K562 (cell line): ENCODE measurements around the gene DENND6A. TPM values are rescaled to one million over a fixed set of nuclear protein-coding genes. Genes with fewer than 3 reads are reported as not detected.

Source experiments
- ATAC-seq: fragments of 200-7000 bp; cut with Tn5 transposase; 3 replicates; pipeline ENCODE4 v1.9.1; 2020; ENCODE audit warnings: moderate library complexity
- BruUV-seq: library from RNA; stranded (reverse); fragments of 400-500 nt; replicated peaks from 2 replicates; lab custom pipeline; 2021; lab: Mats Ljungman, UMichigan
- CTCF ChIA-PET: fragments of 300-600 bp; formaldehyde crosslinking; extraction: SDS; loops from one replicate; lab custom pipeline; 2021; ENCODE audit warnings: low intra/inter-chr PET ratio; lab: Yijun Ruan, JAX
- POLR2A ChIA-PET: fragments of 300-600, 350-650 bp; sonication (Branson Sonifier 250); formaldehyde crosslinking; extraction: SDS; loops from one replicate; lab custom pipeline; 2021; ENCODE audit warnings: antibody characterized with exemption, inconsistent platforms; lab: Yijun Ruan, JAX
- DNase-seq, 4 experiments: peaks; one replicate each; pipeline versions ENCODE4 v3.0.0 to v3.0.0-alpha.2; 2011 to 2018; ENCODE audit warnings: low spot score in 3 of 4, mixed read lengths in 3 of 4; ENCODE audit errors: extremely low read depth in 1 of 4
- FAIRE-seq: peaks from 2 replicates; lab custom pipeline; 2011; peaks lifted over from hg19 to GRCh38; lab: Jason Lieb, UNC
- H2AFZ ChIP-seq: 2 replicates; pipeline ENCODE4 v1.6.0; 2011; ENCODE audit warnings: low read depth, low read length, control low read depth, inconsistent platforms
- H3K27ac ChIP-seq: fragments of 200-600 bp; 3 replicates; pipeline ENCODE4 v1.8.0; 2011; ENCODE audit warnings: low read depth, mild to moderate bottlenecking, control low read depth, inconsistent platforms, low read length, moderate library complexity, mixed read lengths; ENCODE audit errors: extremely low read depth
- H3K27me3 ChIP-seq, 2 experiments: fragments of 300-600 bp in 1 of 2; 2 replicates in 1 of 2; 3 replicates in 1 of 2; pipeline versions ENCODE4 v1.6.0 to v1.8.0; 2011; ENCODE audit warnings: inconsistent platforms in 2 of 2, low read length in 2 of 2, mild to moderate bottlenecking in 1 of 2, mixed read lengths in 1 of 2, moderate library complexity in 1 of 2; ENCODE audit not compliant: control insufficient read depth in 2 of 2, insufficient read depth in 2 of 2
- H3K36me3 ChIP-seq: fragments of 300-600 bp; 3 replicates; pipeline ENCODE4 v1.8.0; 2011; ENCODE audit warnings: mild to moderate bottlenecking, low read length, inconsistent platforms; ENCODE audit not compliant: control insufficient read depth, insufficient read depth
- H3K4me1 ChIP-seq, 2 experiments: fragments of 200-600 bp in 1 of 2; replicated peaks in 1 of 2; 2 replicates in 1 of 2; 3 replicates in 1 of 2; pipeline versions ENCODE4 v1.5.1 to v1.8.0; 2011; ENCODE audit warnings: inconsistent platforms in 2 of 2, low read length in 2 of 2, mild to moderate bottlenecking in 1 of 2, mixed read lengths in 1 of 2, moderate library complexity in 1 of 2; ENCODE audit not compliant: control insufficient read depth in 2 of 2, insufficient read depth in 2 of 2
- H3K4me2 ChIP-seq: 2 replicates; pipeline ENCODE4 v1.6.1; 2011; ENCODE audit warnings: low read length, control low read depth, inconsistent platforms, mixed read lengths; ENCODE audit not compliant: insufficient read depth
- H3K4me3 ChIP-seq: fragments of 200-600 bp; sonication (generic), shearing (Covaris generic); 2 replicates; pipeline ENCODE4 v1.5.1; 2016; ENCODE audit warnings: control low read depth, inconsistent platforms
- H3K79me2 ChIP-seq: fragments of 200-600 bp; 3 replicates; pipeline ENCODE4 v1.8.0; 2011; ENCODE audit warnings: low read length, inconsistent platforms; ENCODE audit not compliant: control insufficient read depth, insufficient read depth
- H3K9ac ChIP-seq, 2 experiments: 2 replicates each; pipeline versions ENCODE4 v1.6.0 to v1.6.1; 2011; ENCODE audit warnings: low read depth in 2 of 2, low read length in 2 of 2, control low read depth in 1 of 2, inconsistent platforms in 1 of 2, mild to moderate bottlenecking in 1 of 2, mixed read lengths in 1 of 2; ENCODE audit not compliant: insufficient read depth in 1 of 2
- H3K9me1 ChIP-seq: one replicate; pipeline ENCODE4 v1.6.0; 2011; ENCODE audit warnings: inconsistent platforms, mild to moderate bottlenecking, low read length, moderate library complexity; ENCODE audit not compliant: control insufficient read depth, insufficient read depth
- H3K9me3 ChIP-seq: replicated peaks from 2 replicates; pipeline ENCODE4 v1.5.1; 2011; ENCODE audit warnings: low read depth, low read length, inconsistent platforms; ENCODE audit not compliant: control insufficient read depth, insufficient read depth
- H4K20me1 ChIP-seq: replicated peaks from 2 replicates; pipeline ENCODE4 v1.6.1; 2011; ENCODE audit warnings: low read length, inconsistent platforms, mixed read lengths; ENCODE audit not compliant: control insufficient read depth, insufficient read depth
- CBFA2T3 ChIP-seq: fragments of 450-650 bp; IDR thresholded peaks from 2 replicates; pipeline ENCODE4 v1.6.1; 2017
- ETV1 ChIP-seq: fragments of 450-650 bp; conservative IDR thresholded peaks from 2 replicates; pipeline ENCODE4 v1.6.1; 2016; ENCODE audit warnings: missing genetic modification characterization, control low read depth, low read depth, missing compliant biosample characterization
- FOSL1 ChIP-seq: fragments of 200-800 bp; sonication (Bioruptor generic); conservative IDR thresholded peaks from 2 replicates; pipeline ENCODE4 v1.6.1; 2016; ENCODE audit warnings: missing genetic modification characterization, missing compliant biosample characterization
- GTF2A2 ChIP-seq: IDR thresholded peaks from 2 replicates; pipeline ENCODE4 v1.6.1; 2016; ENCODE audit warnings: mild to moderate bottlenecking, missing genetic modification characterization, missing compliant biosample characterization
- HCFC1 ChIP-seq: IDR thresholded peaks from 2 replicates; pipeline ENCODE4 v1.6.1; 2012; ENCODE audit warnings: low read depth, low read length, improper control_type of control experiment
- HOXB6 ChIP-seq: fragments of 250-450 bp; sonication (Bioruptor Pico); IDR thresholded peaks from 2 replicates; pipeline ENCODE4 v1.5.1; 2022; ENCODE audit warnings: mild to moderate bottlenecking, borderline replicate concordance
- IRF2 ChIP-seq: sonication (generic); formaldehyde crosslinking; IDR thresholded peaks from 2 replicates; pipeline ENCODE4 v1.8.1; 2022; ENCODE audit warnings: mild to moderate bottlenecking, missing genetic modification reagents
- LEF1 ChIP-seq: fragments of 450-650 bp; IDR thresholded peaks from 2 replicates; pipeline ENCODE4 v1.6.1; 2016; ENCODE audit warnings: mild to moderate bottlenecking
- NCOA6 ChIP-seq: fragments of 450-650 bp; IDR thresholded peaks from 2 replicates; pipeline ENCODE4 v1.6.1; 2017; ENCODE audit warnings: mild to moderate bottlenecking
- NR1H2 ChIP-seq: sonication (generic); formaldehyde crosslinking; IDR thresholded peaks from 2 replicates; pipeline ENCODE4 v1.4.0; 2020; ENCODE audit warnings: mild to moderate bottlenecking, missing genetic modification reagents
- PHF21A ChIP-seq: fragments of 450-650 bp; IDR thresholded peaks from 2 replicates; pipeline ENCODE4 v1.6.1; 2017; ENCODE audit warnings: low read depth, borderline replicate concordance
- POLR2AphosphoS2 ChIP-seq: IDR thresholded peaks from 2 replicates; pipeline ENCODE4 v1.6.1; 2012; ENCODE audit warnings: low read length, improper control_type of control experiment
- TCFL5 ChIP-seq: fragments of 250-450 bp; sonication (Bioruptor Pico); conservative IDR thresholded peaks from 2 replicates; pipeline ENCODE4 v1.6.1; 2021; ENCODE audit warnings: mild to moderate bottlenecking, moderate library complexity, matching md5 sums
- ZFX ChIP-seq: sonication (generic); formaldehyde crosslinking; IDR thresholded peaks from 2 replicates; pipeline ENCODE4 v1.8.0; 2022; ENCODE audit warnings: mild to moderate bottlenecking, missing genetic modification reagents, moderate library complexity
- ZNF133 ChIP-seq: fragments of 250-450 bp; sonication (Bioruptor Pico); IDR thresholded peaks from 2 replicates; pipeline ENCODE4 v1.4.0; 2020; ENCODE audit warnings: mild to moderate bottlenecking
- ZNF77 ChIP-seq: fragments of 250-450 bp; sonication (Bioruptor Pico); IDR thresholded peaks from 2 replicates; pipeline ENCODE4 v1.5.0; 2020
- WGBS: fragments of 100-300 bp; shearing (Covaris generic); methylation state at CpG from one replicate; pipeline ENCODE4 v1.1.6; 2016; ENCODE audit warnings: low coverage, mixed read lengths; ENCODE audit not compliant: insufficient coverage; ENCODE audit errors: missing lambda C conversion rate; 5-methylcytosine and 5-hydroxymethylcytosine counted together
- in situ Hi-C: fragments of 300-500 bp; cut with MboI; formaldehyde crosslinking; loops from 4 replicates; pipeline ENCODE4 v1.15.0; 2018; ENCODE audit warnings: inconsistent platforms, mixed read lengths
- intact Hi-C: fragments of 100-400 bp; cut with micrococcal nuclease; formaldehyde crosslinking; loops from 2 replicates; pipeline ENCODE4 v1.14.2; 2022
- polyA plus RNA-seq, 8 experiments: library from polyadenylated mRNA; depleted of rRNA in 4 of 8; stranded (reverse) in 5 of 8; unstranded in 3 of 8; fragments of >200 nt; fragmentation: Nextera tagmentation in 2 of 8; fragmentation: Illumina TruSeq in 1 of 8; extraction: Ambion mirVana in 2 of 8; extraction: Trizol in 1 of 8; gene quantifications; 2 replicates each; pipeline versions ENCODE4 v1.2.1 to v1.2.3, GENCODE V29; 2011 to 2014; ENCODE audit warnings: inconsistent platforms in 1 of 8, missing spikeins in 1 of 8
- total RNA-seq, 7 experiments: library from RNA; depleted of rRNA in 6 of 7; stranded (reverse); fragments of >200 nt in 6 of 7; fragmentation: Illumina TruSeq in 2 of 7; extraction: Trizol in 2 of 7; gene quantifications; 2 replicates each; pipeline versions ENCODE4 v1.2.1 to v1.2.3, GENCODE V29; 2011 to 2021; ENCODE audit warnings: low replicate concordance in 1 of 7
- TF ChIP-seq, protein P1 (sequence below), 2 experiments: fragments of 450-650 bp; IDR thresholded peaks; 2 replicates each; pipeline ENCODE4 v1.6.1; 2016; ENCODE audit warnings: mild to moderate bottlenecking in 2 of 2, borderline replicate concordance in 1 of 2, low read depth in 1 of 2, moderate library complexity in 1 of 2

Gene DENND6A
- total and polyA plus RNA-seq, 9 of the 15 experiments (the other 6 are each of a cell fraction or from before 2014, with no cell fraction given): 1.5 to 12.7 (median 7.1) TPM

- in situ Hi-C loops (no loop called here), intact Hi-C loops (no loop called here)
- no peak overlapping the region for H3K4me3 ChIP-seq
- H4K20me1 ChIP-seq: peaks cover 17% of the 10 kb centered on the region
- DNase-seq (no peak), ATAC-seq (no peak), FAIRE-seq (no peak)
- no peak overlapping the region for H3K4me2 ChIP-seq
- no peaks in the 10 kb centered on the region for H3K27me3 ChIP-seq
- peaks cover 36% of the 10 kb centered on the region; the same call in 1 of the 3 replicates for H3K36me3 ChIP-seq
- peaks cover 12 to 13% of the 10 kb centered on the region in 2 experiments; a peak in 3 of 5 replicates for H3K4me1 ChIP-seq
- no TSS peak for BruUV-seq
- peaks cover 94% of the 10 kb centered on the region for H3K79me2 ChIP-seq
- no peak overlapping the region for H3K9ac ChIP-seq
- WGBS: 79% methylated on average over 5 of the region's 6 CpGs
- no peaks in the 10 kb centered on the region for H3K9me1 ChIP-seq
- no peak overlapping the region for H3K27ac ChIP-seq
- TF ChIP-seq, protein P1, sequence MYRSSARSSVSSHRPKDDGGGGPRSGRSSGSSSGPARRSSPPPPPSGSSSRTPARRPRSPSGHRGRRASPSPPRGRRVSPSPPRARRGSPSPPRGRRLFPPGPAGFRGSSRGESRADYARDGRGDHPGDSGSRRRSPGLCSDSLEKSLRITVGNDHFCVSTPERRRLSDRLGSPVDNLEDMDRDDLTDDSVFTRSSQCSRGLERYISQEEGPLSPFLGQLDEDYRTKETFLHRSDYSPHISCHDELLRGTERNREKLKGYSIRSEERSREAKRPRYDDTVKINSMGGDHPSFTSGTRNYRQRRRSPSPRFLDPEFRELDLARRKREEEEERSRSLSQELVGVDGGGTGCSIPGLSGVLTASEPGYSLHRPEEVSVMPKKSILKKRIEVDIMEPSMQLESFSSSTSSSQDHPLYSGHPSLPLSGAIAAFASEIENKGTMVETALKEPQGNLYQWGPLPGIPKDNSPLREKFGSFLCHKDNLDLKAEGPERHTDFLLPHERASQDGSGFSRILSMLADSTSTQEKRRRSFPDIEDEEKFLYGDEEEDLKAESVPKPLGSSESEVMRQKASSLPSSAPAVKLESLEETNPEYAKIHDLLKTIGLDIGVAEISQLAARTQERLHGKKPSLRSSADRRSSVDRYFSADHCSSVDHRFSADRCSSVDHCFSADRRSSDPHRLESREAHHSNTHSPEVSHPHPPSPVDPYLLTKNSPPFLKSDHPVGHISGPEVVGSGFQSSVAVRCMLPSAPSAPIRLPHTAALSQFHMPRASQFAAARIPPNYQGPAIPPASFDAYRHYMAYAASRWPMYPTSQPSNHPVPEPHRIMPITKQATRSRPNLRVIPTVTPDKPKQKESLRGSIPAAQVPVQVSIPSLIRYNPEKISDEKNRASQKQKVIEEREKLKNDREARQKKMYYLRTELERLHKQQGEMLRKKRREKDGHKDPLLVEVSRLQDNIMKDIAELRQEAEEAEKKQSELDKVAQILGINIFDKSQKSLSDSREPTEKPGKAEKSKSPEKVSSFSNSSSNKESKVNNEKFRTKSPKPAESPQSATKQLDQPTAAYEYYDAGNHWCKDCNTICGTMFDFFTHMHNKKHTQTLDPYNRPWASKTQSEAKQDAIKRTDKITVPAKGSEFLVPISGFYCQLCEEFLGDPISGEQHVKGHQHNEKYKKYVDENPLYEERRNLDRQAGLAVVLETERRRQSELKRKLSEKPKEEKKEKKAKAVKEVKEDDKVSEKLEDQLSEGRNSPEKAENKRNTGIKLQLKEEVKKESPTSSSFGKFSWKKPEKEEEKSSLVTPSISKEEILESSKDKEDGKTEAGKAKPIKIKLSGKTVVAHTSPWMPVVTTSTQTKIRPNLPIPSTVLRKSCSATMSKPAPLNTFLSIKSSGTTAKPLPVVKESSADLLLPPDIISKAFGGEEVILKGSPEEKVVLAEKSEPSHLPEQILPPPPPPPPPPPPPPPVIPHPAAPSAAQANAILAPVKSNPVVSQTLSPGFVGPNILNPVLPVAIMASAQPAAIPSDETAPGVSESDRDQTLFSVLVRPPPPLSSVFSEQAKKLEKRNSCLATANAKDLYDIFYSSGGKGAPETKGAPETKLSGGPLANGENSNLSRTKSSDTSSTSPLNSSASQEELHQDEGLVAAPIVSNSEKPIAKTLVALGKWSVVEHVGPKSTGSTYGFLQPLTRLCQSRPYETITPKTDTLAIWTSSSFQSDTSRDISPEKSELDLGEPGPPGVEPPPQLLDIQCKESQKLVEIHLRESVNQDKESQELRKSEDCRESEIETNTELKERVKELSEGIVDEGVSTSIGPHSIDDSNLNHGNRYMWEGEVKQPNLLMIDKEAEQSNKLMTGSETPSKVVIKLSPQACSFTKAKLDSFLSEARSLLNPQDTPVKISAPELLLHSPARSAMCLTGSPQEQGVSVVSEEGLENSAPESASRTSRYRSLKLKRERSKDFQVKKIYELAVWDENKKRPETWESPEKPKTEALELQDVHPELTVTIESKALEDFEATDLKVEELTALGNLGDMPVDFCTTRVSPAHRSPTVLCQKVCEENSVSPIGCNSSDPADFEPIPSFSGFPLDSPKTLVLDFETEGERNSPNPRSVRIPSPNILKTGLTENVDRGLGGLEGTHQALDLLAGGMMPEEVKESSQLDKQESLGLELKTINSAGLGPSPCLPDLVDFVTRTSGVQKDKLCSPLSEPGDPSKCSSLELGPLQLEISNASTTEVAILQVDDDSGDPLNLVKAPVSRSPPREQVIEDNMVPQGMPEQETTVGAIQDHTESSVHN (IDR thresholded peaks at IDR 0.05; ENCODE audit: borderline replicate concordance in 1 of 2, low read depth in 1 of 2): no peak
- TF ChIP-seq IRF2 (CRISPR knock-in tag) (no peak), NR1H2 (CRISPR knock-in tag) (no peak), GTF2A2 (no peak), ZFX (CRISPR knock-in tag) (no peak), POLR2AphosphoS2 (no peak), LEF1 (no peak), HCFC1 (no peak), CBFA2T3 (no peak), HOXB6 (CRISPR knock-in tag) (no peak), ZNF133 (CRISPR knock-in tag) (no peak), ETV1 (tag) (no peak), FOSL1 (tag) (no peak), ZNF77 (CRISPR knock-in tag) (no peak), TCFL5 (CRISPR knock-in tag) (no peak), PHF21A (no peak), NCOA6 (no peak)
- ChIA-PET CTCF (no interaction called here), POLR2A (interaction anchor here (1.8 to 2.7 kb wide), 2 partner anchors 12 to 15 kb away, joined by 6 to 7 read pairs; no protein-coding TSS in a partner anchor)
- H3K9me3 ChIP-seq: no peaks in the 10 kb centered on the region
- H2AFZ ChIP-seq: no peak overlapping the region
These were observed 100.6 kb downstream of the DENND6A start for GRCh38 chr3:57592306-57592705.
